Colonic mucosa (tissue), 4 donors: ENCODE results near the gene CCDC12. TPM values are rescaled to one million over a fixed set of nuclear protein-coding genes. Genes with fewer than 3 reads are reported as not detected.

Source experiments
- DNase-seq: peaks from one replicate; pipeline ENCODE4 v3.0.0-alpha.2; 2020
- H3K27ac ChIP-seq: fragments of 200-600 bp; one replicate; pipeline ENCODE4 v1.8.0; 2021
- H3K27me3 ChIP-seq: fragments of 200-600 bp; one replicate; pipeline ENCODE4 v1.8.0; 2021
- H3K36me3 ChIP-seq: fragments of 200-600 bp; one replicate; pipeline ENCODE4 v1.8.0; 2021
- H3K4me1 ChIP-seq: fragments of 200-600 bp; one replicate; pipeline ENCODE4 v1.8.0; 2021; ENCODE audit warnings: mild to moderate bottlenecking
- H3K4me3 ChIP-seq: fragments of 200-600 bp; one replicate; pipeline ENCODE4 v1.8.0; 2021
- H3K9ac ChIP-seq, 2 donors: one replicate each; pipeline ENCODE4 v1.7.0; 2013; ENCODE audit warnings: control low read depth in 2 of 2, low read depth in 2 of 2, low read length in 2 of 2
- H3K9me3 ChIP-seq: fragments of 200-600 bp; one replicate; pipeline ENCODE4 v1.8.0; 2021
- CTCF ChIP-seq: fragments of 200-600 bp; IDR thresholded peaks from one replicate; pipeline ENCODE4 v1.8.0; 2022; ENCODE audit warnings: antibody characterized with exemption, mild to moderate bottlenecking
- intact Hi-C: fragments of 100-400 bp; cut with DNase I; formaldehyde crosslinking; loops from one replicate; pipeline ENCODE4 v1.14.1; 2022
- total RNA-seq, 2 donors: library from RNA; stranded (reverse); fragmentation: NEBNext Ultra II Directional in 1 of 2; extraction: Animal tissue kit (Norgen Biotek cat#: 25700) in 1 of 2; gene quantifications; one replicate each; pipeline ENCODE4 v1.2.1, GENCODE V29; 2021
- donor health status: healthy.
- donor health status: DM: no; HTN: no; CAD: no.
- donor health status: DM: no; HTN: no; CAD: no.

Gene CCDC12
- total RNA-seq, 2 donors from 2014 or later = 34.1 to 55.7 TPM

- no peak overlapping the region for H3K4me3 ChIP-seq
- H3K9ac ChIP-seq = no peak overlapping the region
- no peaks in the 10 kb centered on the region for H3K4me1 ChIP-seq
- no peak overlapping the region for H3K27ac ChIP-seq
- no peak for DNase-seq
- TF ChIP-seq CTCF = no peak
- intact Hi-C loops = no loop called here
- no peaks in the 10 kb centered on the region for H3K36me3 ChIP-seq
- H3K9me3 ChIP-seq = no peaks in the 10 kb centered on the region
- no peaks in the 10 kb centered on the region for H3K27me3 ChIP-seq
Observed at GRCh38 chr3:47014036-47014435, 37.5 kb upstream of the CCDC12 start.

- no peak overlapping the region for H3K9ac ChIP-seq
- intact Hi-C loops = no loop called here
- no peaks in the 10 kb centered on the region for H3K9me3 ChIP-seq
- no peak for DNase-seq
- H3K27ac ChIP-seq = no peak overlapping the region
- no peak for TF ChIP-seq CTCF
- H3K4me1 ChIP-seq = no peaks in the 10 kb centered on the region
- no peaks in the 10 kb centered on the region for H3K27me3 ChIP-seq
- H3K36me3 ChIP-seq = no peaks in the 10 kb centered on the region
- H3K4me3 ChIP-seq = no peak overlapping the region
Observed at GRCh38 chr3:47013231-47013630, 36.7 kb upstream of the CCDC12 start.

GRCh38 chr3:47012342-47013230 is 36.0 kb upstream of the CCDC12 start:
- Histone ChIP-seq H3K9ac (no peak overlapping the region), H3K36me3 (no peaks in the 10 kb centered on the region), H3K27ac (no peak overlapping the region), H3K4me1 (no peaks in the 10 kb centered on the region), H3K27me3 (no peaks in the 10 kb centered on the region), H3K9me3 (no peaks in the 10 kb centered on the region), H3K4me3 (no peak overlapping the region)
- intact Hi-C loops = no loop called here
- no peak for TF ChIP-seq CTCF
- peak; percentile 16 for DNase-seq

- no peak for DNase-seq
- Histone ChIP-seq H3K36me3 (no peaks in the 10 kb centered on the region), H3K9ac (no peak overlapping the region), H3K4me1 (no peaks in the 10 kb centered on the region), H3K9me3 (no peaks in the 10 kb centered on the region), H3K4me3 (no peak overlapping the region), H3K27ac (no peak overlapping the region), H3K27me3 (no peaks in the 10 kb centered on the region)
- TF ChIP-seq CTCF = no peak
- intact Hi-C loops = no loop called here
Observed at GRCh38 chr3:47011371-47011770, 34.8 kb upstream of the CCDC12 start.

GRCh38 chr3:47010910-47011309 is 34.4 kb upstream of the CCDC12 start:
- H3K27ac ChIP-seq = no peak overlapping the region

More at GRCh38 chr3:47010910-47011309, 34.4 kb upstream of the CCDC12 start:
- intact Hi-C loops = no loop called here
- no peak overlapping the region for H3K9ac ChIP-seq
- no peaks in the 10 kb centered on the region for H3K9me3 ChIP-seq
- no peaks in the 10 kb centered on the region for H3K4me1 ChIP-seq
- peak; percentile 15 for DNase-seq
- no peak for TF ChIP-seq CTCF
- no peaks in the 10 kb centered on the region for H3K27me3 ChIP-seq
- no peak overlapping the region for H3K4me3 ChIP-seq
- no peaks in the 10 kb centered on the region for H3K36me3 ChIP-seq
